Fibroblast of villous mesenchyme (primary cell): ENCODE measurements around the gene SORCS3. TPM values are rescaled to one million over a fixed set of nuclear protein-coding genes. Genes with fewer than 3 reads are reported as not detected.

Experiments used
- DNase-seq: peaks from one replicate; pipeline ENCODE4 v3.0.0-alpha.2; 2010; ENCODE audit warnings: low read depth
- H3K4me3 ChIP-seq: 2 replicates; pipeline ENCODE4 v1.5.1; 2011; ENCODE audit warnings: low read depth, mild to moderate bottlenecking, low read length
- CTCF ChIP-seq: IDR thresholded peaks from 2 replicates; pipeline ENCODE4 v1.5.1; 2012; ENCODE audit warnings: low read depth, mild to moderate bottlenecking, low read length; ENCODE audit not compliant: insufficient read depth
- total RNA-seq: library from RNA; depleted of rRNA; stranded (reverse); fragments of >200 nt; gene quantifications from 2 replicates; pipeline ENCODE4 v1.2.3, GENCODE V29; 2012

SORCS3 gene
- total RNA-seq, 1 donor: not detected

- DNase-seq: no peak
- no peak for TF ChIP-seq CTCF
- no peak overlapping the region for H3K4me3 ChIP-seq
Observed at GRCh38 chr10:104735036-104735756, 94.1 kb downstream of the SORCS3 start.

GRCh38 chr10:104735757-104736391 is 94.8 kb downstream of the SORCS3 start:
- no peak for TF ChIP-seq CTCF
- DNase-seq: no peak
- no peak overlapping the region for H3K4me3 ChIP-seq

- no peak overlapping the region for H3K4me3 ChIP-seq
- DNase-seq: no peak
- no peak for TF ChIP-seq CTCF
Observed at GRCh38 chr10:104741127-104741526, 100.0 kb downstream of the SORCS3 start.

GRCh38 chr10:104744052-104744451 is 103.0 kb downstream of the SORCS3 start:
- H3K4me3 ChIP-seq: no peak overlapping the region
- TF ChIP-seq CTCF: no peak
- no peak for DNase-seq

GRCh38 chr10:104750291-104750690 is 109.2 kb downstream of the SORCS3 start:
- H3K4me3 ChIP-seq: no peak overlapping the region
- no peak for DNase-seq
- no peak for TF ChIP-seq CTCF

- no peak overlapping the region for H3K4me3 ChIP-seq
- DNase-seq: no peak
- no peak for TF ChIP-seq CTCF
Observed at GRCh38 chr10:104762793-104763192, 121.7 kb downstream of the SORCS3 start.

GRCh38 chr10:104766341-104766740 is 125.3 kb downstream of the SORCS3 start:
- H3K4me3 ChIP-seq: no peak overlapping the region
- no peak for TF ChIP-seq CTCF
- no peak for DNase-seq
